ENCODE results near the gene GP9. TPM values are rescaled to one million over a fixed set of nuclear protein-coding genes. Genes with fewer than 3 reads are reported as not detected.

GP9 gene
- total and polyA plus RNA-seq, 9 of the 15 experiments (the other 6 are each of a cell fraction or from before 2014, with no cell fraction given): not detected

- TF ChIP-seq ZNF740 (CRISPR knock-in tag; IDR thresholded peaks at IDR 0.05) (no peak), ZNF740 (tag; IDR thresholded peaks at IDR 0.05) (no peak), TBL1XR1 (IDR thresholded peaks at IDR 0.05; ENCODE audit: low read length in 2 of 2) (no peak), TAL1 (IDR thresholded peaks at IDR 0.05) (no peak), POU5F1 (IDR thresholded peaks at IDR 0.05; ENCODE audit: borderline replicate concordance, low read depth, low read length, partially characterized antibody) (no peak), HBP1 (CRISPR knock-in tag; IDR thresholded peaks at IDR 0.05) (no peak)
Observed at GRCh38 chr3:129061888-129062834, 1.6 kb downstream of the GP9 start (continued).

- intact Hi-C loops (cut with micrococcal nuclease): no loop called here
- H3K4me3 ChIP-seq: no peak overlapping the region
- in situ Hi-C loops (cut with MboI): no loop called here
- no peak overlapping the region for H2AFZ ChIP-seq (ENCODE audit: low read depth, low read length)
- no TSS peak for BruUV-seq (replicated peaks)
- DNase-seq (ENCODE audit: extremely low read depth in 1 of 4, low spot score in 3 of 4) (no peak), FAIRE-seq (no peak), ATAC-seq (no peak)
- H3K9me1 ChIP-seq (ENCODE audit: control insufficient read depth, insufficient read depth, low read length): no peaks in the 10 kb centered on the region
- H3K4me1 ChIP-seq (replicated peaks in 1 of 2; ENCODE audit: control insufficient read depth in 2 of 2, insufficient read depth in 2 of 2, low read length in 2 of 2): peaks cover 0 to 14% of the 10 kb centered on the region in 2 experiments; a peak in 3 of 5 replicates
- no peak overlapping the region for H3K27ac ChIP-seq (ENCODE audit: extremely low read depth, low read depth, low read length)
- POLR2A ChIA-PET: interaction anchor here (0.6 kb wide), 2 partner anchors 10 to 22 kb away, joined by 4 read pairs; no protein-coding TSS in a partner anchor
- no peaks in the 10 kb centered on the region for H3K79me2 ChIP-seq (ENCODE audit: control insufficient read depth, insufficient read depth, low read length)
- WGBS (ENCODE audit: insufficient coverage, low coverage, missing lambda C conversion rate): 51% methylated on average over 9 of the region's 10 CpGs
- H3K9me3 ChIP-seq (replicated peaks; ENCODE audit: control insufficient read depth, insufficient read depth, low read depth, low read length): no peaks in the 10 kb centered on the region
- CTCF ChIA-PET (ENCODE audit: low intra/inter-chr PET ratio): no interaction called here
- no peaks in the 10 kb centered on the region for H3K27me3 ChIP-seq (ENCODE audit: control insufficient read depth in 2 of 2, insufficient read depth in 2 of 2, low read length in 2 of 2)
- H3K9ac ChIP-seq (ENCODE audit: insufficient read depth in 1 of 2, low read depth in 2 of 2, low read length in 2 of 2): no peak overlapping the region
- H4K20me1 ChIP-seq (replicated peaks; ENCODE audit: control insufficient read depth, insufficient read depth, low read length): no peaks in the 10 kb centered on the region
- no peaks in the 10 kb centered on the region for H3K36me3 ChIP-seq (ENCODE audit: control insufficient read depth, insufficient read depth, low read length)
- no peak overlapping the region for H3K4me2 ChIP-seq (ENCODE audit: insufficient read depth, low read length)
- TF ChIP-seq E2F4 (CRISPR knock-in tag; IDR thresholded peaks at IDR 0.05; ENCODE audit: low read depth) (no peak), SMC3 (conservative IDR thresholded peaks at IDR 0.05; ENCODE audit: insufficient read depth, low read depth, low read length) (no peak), FOXM1 (IDR thresholded peaks at IDR 0.05; ENCODE audit: low read depth) (no peak), FOXM1 (CRISPR knock-in tag; IDR thresholded peaks at IDR 0.05; ENCODE audit: low read depth) (no peak), SMAD4 (CRISPR knock-in tag; conservative IDR thresholded peaks at IDR 0.05) (no peak), ZNF165 (CRISPR knock-in tag; IDR thresholded peaks at IDR 0.05; ENCODE audit: borderline replicate concordance) (no peak), KLF1 (tag; IDR thresholded peaks at IDR 0.05) (no peak), MTF1 (CRISPR knock-in tag; IDR thresholded peaks at IDR 0.05; ENCODE audit: borderline replicate concordance) (no peak), ETV1 (tag; conservative IDR thresholded peaks at IDR 0.05; ENCODE audit: low read depth) (no peak), CBFB (CRISPR knock-in tag; IDR thresholded peaks at IDR 0.05) (no peak), ZC3H8 (IDR thresholded peaks at IDR 0.05) (no peak)
Observed at GRCh38 chr3:129063091-129063640, 2.6 kb downstream of the GP9 start.
